T-helper 17 cell (primary cell): ENCODE data around the gene PTRHD1. TPM values are rescaled to one million over a fixed set of nuclear protein-coding genes. Genes with fewer than 3 reads are reported as not detected.
A peak's percentile ranks its signal among the peaks of the same experiment; 100 is the strongest.

Experiments used
- ATAC-seq: fragments of 150-1000 bp; cut with Tn5 transposase; 2 replicates; pipeline ENCODE4 v1.10.0; 2021; ENCODE audit warnings: mild to moderate bottlenecking, moderate library complexity
- DNase-seq, 3 donors: peaks; one replicate each; pipeline versions ENCODE4 v3.0.0 to v3.0.0-alpha.2; 2020 to 2021
- H3K9me3 ChIP-seq: one replicate; pipeline ENCODE4 v1.7.0; 2013; ENCODE audit warnings: low read length, mild to moderate bottlenecking; ENCODE audit not compliant: control insufficient read depth, poor library complexity, severe bottlenecking
- H3K27ac Mint-ChIP-seq: one replicate; pipeline ENCODE4 v1.8.0; 2022; ENCODE audit warnings: mild to moderate bottlenecking, moderate library complexity, mixed read lengths
- H3K27me3 Mint-ChIP-seq: one replicate; pipeline ENCODE4 v1.8.0; 2022; ENCODE audit warnings: mixed read lengths
- H3K36me3 Mint-ChIP-seq: one replicate; pipeline ENCODE4 v1.8.0; 2022; ENCODE audit warnings: low read depth, mixed read lengths
- H3K4me1 Mint-ChIP-seq: one replicate; pipeline ENCODE4 v1.8.0; 2022; ENCODE audit warnings: mild to moderate bottlenecking, mixed read lengths
- H3K4me3 Mint-ChIP-seq: one replicate; pipeline ENCODE4 v1.8.0; 2022; ENCODE audit warnings: mild to moderate bottlenecking, moderate library complexity, mixed read lengths
- total RNA-seq, 4 donors: library from RNA in 2 of 4; stranded (reverse) in 2 of 4; gene quantifications; one replicate each; pipeline ENCODE4 v1.2.3 and lab custom pipeline; 2022 to 2026

PTRHD1 gene
- total RNA-seq, 2 donors from 2014 or later, result 19.1 to 21.6 TPM

GRCh38 chr2:24833821-24834732 lies 40.9 kb upstream of the PTRHD1 start:
- Mint-ChIP-seq H3K27me3 (no peaks in the 10 kb centered on the region), H3K4me3 (no peak overlapping the region), H3K4me1 (peaks cover 8% of the 10 kb centered on the region), H3K27ac (no peak overlapping the region), H3K36me3 (peaks cover 6% of the 10 kb centered on the region)
- DNase-seq, result no peak
- ATAC-seq, result no peak
- no peaks in the 10 kb centered on the region for H3K9me3 ChIP-seq

DNA sequence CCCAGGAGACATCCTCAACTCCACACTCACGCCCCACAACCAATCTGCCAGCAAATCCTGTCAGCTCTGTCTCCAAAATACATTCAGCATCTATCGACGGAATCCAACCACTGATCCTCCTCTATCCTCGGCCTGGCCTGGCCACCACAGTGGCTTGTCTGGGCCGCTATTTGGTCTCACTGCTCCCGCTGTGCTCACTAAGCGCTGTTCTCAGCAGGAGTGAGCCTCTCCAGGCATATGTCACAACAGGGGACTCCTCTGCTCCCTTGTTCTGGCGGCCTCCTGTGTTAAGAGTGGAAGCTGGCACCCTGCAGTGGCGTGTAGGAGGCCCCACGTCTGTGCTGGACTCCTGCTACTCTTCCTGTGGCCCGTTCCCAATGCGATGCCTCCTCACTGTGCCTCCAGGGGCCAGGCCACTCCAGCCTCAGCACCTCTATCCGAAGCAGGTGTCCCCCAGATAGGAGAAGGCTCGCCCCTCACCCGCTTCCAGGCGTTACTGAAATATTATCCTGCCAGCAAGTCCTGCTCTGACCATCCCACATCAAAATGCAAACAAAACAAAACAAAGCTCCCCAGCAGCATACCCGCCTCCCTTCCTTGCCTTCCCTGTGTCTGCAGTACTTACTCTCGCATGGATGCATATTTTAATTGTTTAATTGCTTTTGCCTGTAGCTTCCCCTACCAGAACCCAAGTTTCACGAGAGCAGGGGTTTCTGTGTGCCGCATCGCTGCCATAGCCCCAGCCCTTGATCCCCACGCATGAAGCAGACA lies 39.9 kb upstream of the PTRHD1 start:
- peaks cover 8% of the 10 kb centered on the region for H3K4me1 Mint-ChIP-seq
- no peaks in the 10 kb centered on the region for H3K27me3 Mint-ChIP-seq
- H3K4me3 Mint-ChIP-seq, result no peak overlapping the region
- no peak for ATAC-seq
- DNase-seq, result no peak
- peaks cover 6% of the 10 kb centered on the region for H3K36me3 Mint-ChIP-seq
- peak overlapping the region; percentile 16 for H3K27ac Mint-ChIP-seq
- H3K9me3 ChIP-seq, result no peaks in the 10 kb centered on the region

DNA sequence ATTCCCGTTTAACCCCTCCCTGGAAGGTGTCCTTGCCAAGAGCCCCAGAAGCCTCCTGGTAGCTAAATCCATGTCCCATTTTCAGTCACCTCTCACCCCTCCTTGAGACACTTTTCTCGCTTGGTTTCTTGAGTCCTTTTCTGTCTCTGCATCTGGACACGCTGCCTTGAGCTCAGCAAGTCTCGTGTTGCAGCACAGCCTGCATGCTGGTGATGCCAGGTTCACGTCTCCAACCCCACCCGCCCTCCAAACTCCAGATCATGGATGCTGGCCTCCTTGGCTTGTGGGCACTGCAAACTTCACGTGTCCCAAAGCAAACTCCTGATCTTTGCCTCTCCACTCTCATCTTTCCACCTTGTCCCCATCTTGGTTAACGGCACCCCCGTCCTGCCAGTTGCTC lies 39.3 kb upstream of the PTRHD1 start:
- Mint-ChIP-seq H3K36me3 (peaks cover 6% of the 10 kb centered on the region), H3K27me3 (no peaks in the 10 kb centered on the region), H3K27ac (no peak overlapping the region), H3K4me3 (no peak overlapping the region), H3K4me1 (peaks cover 10% of the 10 kb centered on the region)
- ATAC-seq (no peak), DNase-seq (no peak)
- no peaks in the 10 kb centered on the region for H3K9me3 ChIP-seq

DNA sequence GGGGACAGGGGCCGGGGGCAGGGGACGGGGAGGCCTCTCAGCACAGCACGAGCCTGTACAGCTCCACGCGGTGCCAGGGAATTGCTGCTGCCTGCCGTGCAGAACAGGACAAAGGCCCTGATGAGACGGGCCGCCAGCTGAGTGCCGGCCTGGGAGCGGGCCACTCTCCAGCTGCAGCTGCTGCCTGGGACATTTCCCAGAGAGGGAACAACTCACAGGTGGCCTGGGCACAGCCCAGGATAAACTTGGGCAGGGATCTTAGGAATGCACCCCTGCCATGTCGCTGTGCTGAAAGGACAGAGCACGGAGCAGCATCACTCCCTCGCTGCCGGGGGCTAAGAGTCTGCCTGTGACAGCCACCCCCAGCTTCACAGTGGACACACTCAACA lies 38.9 kb upstream of the PTRHD1 start:
- no peak overlapping the region for H3K4me3 Mint-ChIP-seq

DNA sequence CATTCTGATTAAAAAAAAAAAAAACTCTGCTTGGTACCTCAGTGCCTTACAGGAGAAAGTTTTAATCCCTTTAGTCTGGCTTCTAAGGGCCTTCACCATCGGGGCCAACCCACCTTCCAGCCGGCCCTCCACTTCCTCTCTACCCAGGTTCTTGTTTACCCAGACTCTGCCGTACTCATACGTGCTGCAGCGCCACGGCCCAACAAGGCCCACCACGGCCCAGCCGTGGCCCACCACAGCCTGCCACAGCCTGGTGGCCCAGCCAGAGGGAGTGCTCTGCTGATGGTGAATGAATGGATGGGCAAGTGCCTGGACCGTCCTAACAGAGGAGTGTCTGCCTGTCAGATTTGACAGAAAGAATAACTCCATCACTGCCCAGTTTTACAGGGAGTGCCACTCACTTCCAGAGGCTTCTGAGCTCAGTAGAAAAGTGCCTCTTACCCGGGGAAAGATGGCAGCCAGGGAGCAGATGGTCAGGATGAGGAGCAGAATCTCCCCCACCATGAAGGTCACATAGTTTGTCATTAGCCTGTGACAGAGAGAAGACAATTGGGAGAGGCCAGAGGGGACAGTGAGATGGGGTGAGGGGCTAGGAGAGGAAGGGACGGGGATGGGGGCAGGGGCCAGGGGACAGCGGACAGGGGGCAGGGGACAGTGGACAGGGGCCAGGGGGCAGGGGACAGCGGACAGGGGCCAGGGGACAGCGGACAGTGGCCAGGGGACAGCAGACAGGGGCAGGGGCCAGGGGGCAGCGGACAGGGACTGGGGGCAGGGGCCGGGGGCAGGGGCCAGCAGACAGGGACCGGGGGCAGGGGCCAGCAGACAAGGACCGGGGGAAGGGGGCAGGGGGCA lies 38.3 kb upstream of the PTRHD1 start:
- no peaks in the 10 kb centered on the region for H3K9me3 ChIP-seq
- ATAC-seq (no peak), DNase-seq (no peak)
- Mint-ChIP-seq H3K36me3 (peaks cover 5% of the 10 kb centered on the region), H3K27me3 (no peaks in the 10 kb centered on the region), H3K4me1 (peaks cover 13% of the 10 kb centered on the region), H3K27ac (no peak overlapping the region), H3K4me3 (no peak overlapping the region)

More for the DNA sequence above, 38.9 kb upstream of the PTRHD1 start:
- Mint-ChIP-seq H3K27me3 (no peaks in the 10 kb centered on the region), H3K27ac (no peak overlapping the region), H3K36me3 (peaks cover 5% of the 10 kb centered on the region), H3K4me1 (peaks cover 14% of the 10 kb centered on the region)
- no peak for DNase-seq
- ATAC-seq, result no peak
- H3K9me3 ChIP-seq, result no peaks in the 10 kb centered on the region

- no peaks in the 10 kb centered on the region for H3K9me3 ChIP-seq
- no peak for DNase-seq
- ATAC-seq, result no peak
- no peak overlapping the region for H3K4me3 Mint-ChIP-seq
- no peak overlapping the region for H3K27ac Mint-ChIP-seq
- peaks cover 18% of the 10 kb centered on the region for H3K4me1 Mint-ChIP-seq
- H3K27me3 Mint-ChIP-seq, result no peaks in the 10 kb centered on the region
- peaks cover 3% of the 10 kb centered on the region for H3K36me3 Mint-ChIP-seq
Observed at GRCh38 chr2:24830786-24831185, 37.6 kb upstream of the PTRHD1 start.

DNA sequence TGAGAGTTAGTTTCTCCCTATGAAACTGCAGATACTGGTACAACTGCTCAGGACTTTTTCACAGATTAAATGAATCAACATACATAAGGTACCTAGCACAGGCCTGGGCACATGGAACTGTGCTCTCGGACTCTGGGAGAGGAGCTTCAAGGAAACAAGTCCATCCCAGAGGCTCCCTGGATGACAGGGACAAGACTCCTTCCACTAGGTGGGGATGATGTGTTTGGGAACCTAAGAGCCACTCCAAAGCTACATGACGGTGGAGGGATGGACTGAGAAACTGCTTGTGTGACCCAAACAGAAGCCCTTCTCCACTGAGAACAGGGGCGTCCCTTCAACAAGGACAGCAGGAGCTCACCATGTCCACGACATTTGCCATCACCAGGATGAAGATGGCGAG lies 37.2 kb upstream of the PTRHD1 start:
- DNase-seq (no peak), ATAC-seq (no peak)
- H3K36me3 Mint-ChIP-seq, result peaks cover 3% of the 10 kb centered on the region
- no peaks in the 10 kb centered on the region for H3K9me3 ChIP-seq
- H3K27me3 Mint-ChIP-seq, result no peaks in the 10 kb centered on the region
- H3K4me3 Mint-ChIP-seq, result no peak overlapping the region
- peaks cover 20% of the 10 kb centered on the region for H3K4me1 Mint-ChIP-seq
- H3K27ac Mint-ChIP-seq, result no peak overlapping the region

DNA sequence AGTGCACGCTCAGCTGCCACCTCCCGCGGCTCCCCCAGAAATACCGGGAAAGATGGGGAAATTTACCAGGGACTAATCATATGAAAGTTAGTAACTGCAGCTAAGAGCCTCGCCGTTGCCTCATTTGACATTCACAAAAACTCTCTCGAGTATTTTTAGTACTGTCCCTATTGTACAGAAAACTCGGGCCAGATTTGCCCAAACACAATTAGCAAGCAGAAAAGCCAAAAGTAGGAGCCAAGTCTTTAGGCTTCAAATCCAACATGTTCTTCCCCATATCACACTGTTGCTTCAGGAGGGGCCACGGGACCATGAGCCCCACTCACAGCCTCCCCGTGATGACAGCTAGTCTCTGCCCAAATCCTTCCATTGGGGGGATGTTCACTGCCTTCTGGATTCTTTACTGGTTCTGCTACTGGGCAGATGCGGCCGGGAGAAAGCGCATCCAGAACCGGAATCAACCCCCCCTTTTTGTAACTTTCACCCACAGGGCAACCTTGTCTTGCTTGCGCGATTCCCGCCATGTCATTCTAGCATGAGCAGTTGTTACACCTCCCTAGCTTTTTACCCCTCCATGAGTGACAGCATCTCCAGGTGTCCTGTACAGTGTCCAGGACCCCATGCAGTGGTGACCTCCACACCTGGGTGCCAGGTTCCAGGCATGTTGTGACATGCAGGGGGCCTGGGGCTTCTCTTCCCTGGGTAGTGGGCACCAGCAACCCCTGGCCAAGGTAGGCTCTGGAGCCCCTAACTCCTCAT lies 35.2 kb upstream of the PTRHD1 start:
- H3K4me1 Mint-ChIP-seq, result peaks cover 19% of the 10 kb centered on the region
- H3K4me3 Mint-ChIP-seq, result no peak overlapping the region
- H3K36me3 Mint-ChIP-seq, result peaks cover 3% of the 10 kb centered on the region
- no peak for DNase-seq
- H3K9me3 ChIP-seq, result no peaks in the 10 kb centered on the region
- H3K27me3 Mint-ChIP-seq, result no peaks in the 10 kb centered on the region
- no peak overlapping the region for H3K27ac Mint-ChIP-seq
- no peak for ATAC-seq

- Mint-ChIP-seq H3K4me3 (no peak overlapping the region), H3K27me3 (no peaks in the 10 kb centered on the region), H3K4me1 (peaks cover 15% of the 10 kb centered on the region), H3K36me3 (no peaks in the 10 kb centered on the region), H3K27ac (no peak overlapping the region)
- no peaks in the 10 kb centered on the region for H3K9me3 ChIP-seq
- DNase-seq, result peak; percentile 41 to 56 (median 52)
- peak; percentile 91 for ATAC-seq
Observed at GRCh38 chr2:24827321-24828237, 34.4 kb upstream of the PTRHD1 start.

DNA sequence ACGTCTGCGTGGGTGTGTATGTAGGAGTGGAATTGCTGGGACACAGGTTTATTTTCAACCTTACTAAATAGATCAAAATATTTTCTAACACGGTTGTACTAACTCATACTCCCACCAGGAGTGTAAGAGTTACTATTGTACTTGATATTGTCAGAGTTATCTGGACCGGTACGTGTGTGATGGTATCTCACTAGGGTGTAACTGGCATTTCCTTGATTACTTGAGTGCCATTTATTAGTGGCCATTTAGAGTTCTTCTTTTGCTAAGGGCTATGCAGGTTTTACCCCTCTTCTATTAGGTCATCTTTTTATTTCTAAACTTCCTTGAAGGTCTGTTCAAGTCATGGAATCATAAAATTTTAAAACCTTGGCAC lies 33.6 kb upstream of the PTRHD1 start:
- Mint-ChIP-seq H3K27me3 (no peaks in the 10 kb centered on the region), H3K4me1 (peaks cover 15% of the 10 kb centered on the region), H3K36me3 (no peaks in the 10 kb centered on the region), H3K4me3 (no peak overlapping the region), H3K27ac (peak overlapping the region; percentile 84)
- no peak for DNase-seq
- no peaks in the 10 kb centered on the region for H3K9me3 ChIP-seq
- ATAC-seq, result no peak

- Mint-ChIP-seq H3K27ac (peak overlapping the region; percentile 84), H3K27me3 (no peaks in the 10 kb centered on the region), H3K36me3 (no peaks in the 10 kb centered on the region), H3K4me1 (peaks cover 15% of the 10 kb centered on the region), H3K4me3 (no peak overlapping the region)
- peak; percentile 17 for ATAC-seq
- DNase-seq, result no peak
- H3K9me3 ChIP-seq, result no peaks in the 10 kb centered on the region
Observed at GRCh38 chr2:24825883-24826772, 32.9 kb upstream of the PTRHD1 start.
